Parathyroid adenoma (tissue), 2 donors: ENCODE data around the gene PTPRJ.

Source experiments
- H2AFZ ChIP-seq: fragments of 300-600 bp; sonication (generic); one replicate; pipeline ENCODE4 v1.7.0; 2017; ENCODE audit warnings: antibody characterized with exemption, mild to moderate bottlenecking
- H3K27ac ChIP-seq: fragments of 300-600 bp; sonication (generic); one replicate; pipeline ENCODE4 v1.7.0; 2017
- H3K27me3 ChIP-seq: fragments of 300-600 bp; sonication (generic); one replicate; pipeline ENCODE4 v1.7.0; 2017; ENCODE audit warnings: low read length; ENCODE audit not compliant: control insufficient read depth, insufficient read depth
- H3K36me3 ChIP-seq: fragments of 300-600 bp; sonication (generic); one replicate; pipeline ENCODE4 v1.7.0; 2017; ENCODE audit warnings: low read length; ENCODE audit not compliant: control insufficient read depth, insufficient read depth
- H3K4me1 ChIP-seq: fragments of 300-600 bp; sonication (generic); one replicate; pipeline ENCODE4 v1.7.0; 2017; ENCODE audit warnings: control low read depth
- H3K4me2 ChIP-seq: fragments of 300-600 bp; sonication (generic); one replicate; pipeline ENCODE4 v1.7.0; 2017; ENCODE audit warnings: low read length
- H3K4me3 ChIP-seq: fragments of 300-600 bp; sonication (generic); one replicate; pipeline ENCODE4 v1.7.0; 2017; ENCODE audit warnings: low read depth, low read length
- H3K79me2 ChIP-seq: fragments of 300-600 bp; sonication (generic); one replicate; pipeline ENCODE4 v1.7.0; 2017; ENCODE audit warnings: control low read depth
- H3K9ac ChIP-seq: fragments of 300-600 bp; sonication (generic); one replicate; pipeline ENCODE4 v1.7.0; 2017; ENCODE audit warnings: mild to moderate bottlenecking
- H3K9me3 ChIP-seq: fragments of 300-600 bp; sonication (generic); one replicate; pipeline ENCODE4 v1.7.0; 2017; ENCODE audit warnings: low read length; ENCODE audit not compliant: control insufficient read depth
- TF ChIP-seq, protein P1 (sequence below): fragments of 300-600 bp; sonication (generic); IDR thresholded peaks from one replicate; pipeline ENCODE4 v1.7.0; 2017; ENCODE audit warnings: antibody characterized with exemption, mild to moderate bottlenecking
- donor health status: primary hyperparathyroidism.

PTPRJ gene

DNA sequence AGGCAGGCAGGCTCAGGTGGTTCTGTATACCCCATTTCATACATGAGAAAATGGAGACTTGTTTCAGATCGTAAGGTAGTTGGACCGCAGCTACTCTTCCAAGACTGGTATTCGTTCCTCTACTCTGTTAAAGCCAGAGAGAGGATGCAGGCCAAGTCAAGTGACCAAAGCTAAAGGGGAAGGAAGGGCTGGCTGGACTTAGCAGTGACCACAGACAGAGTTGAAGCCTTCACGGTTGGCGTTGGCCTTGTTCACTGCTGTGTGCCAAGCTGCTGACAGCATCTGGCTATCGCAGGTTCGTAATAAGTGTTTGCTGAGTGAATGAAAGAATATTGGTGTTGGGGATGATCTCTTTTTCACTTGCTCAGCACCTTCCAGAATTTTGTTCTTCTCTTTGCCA, 64.2 kb downstream of the PTPRJ start:
- peaks cover 2% of the 10 kb centered on the region for H3K4me1 ChIP-seq
- no peak overlapping the region for H3K27ac ChIP-seq
- TF ChIP-seq, protein P1, sequence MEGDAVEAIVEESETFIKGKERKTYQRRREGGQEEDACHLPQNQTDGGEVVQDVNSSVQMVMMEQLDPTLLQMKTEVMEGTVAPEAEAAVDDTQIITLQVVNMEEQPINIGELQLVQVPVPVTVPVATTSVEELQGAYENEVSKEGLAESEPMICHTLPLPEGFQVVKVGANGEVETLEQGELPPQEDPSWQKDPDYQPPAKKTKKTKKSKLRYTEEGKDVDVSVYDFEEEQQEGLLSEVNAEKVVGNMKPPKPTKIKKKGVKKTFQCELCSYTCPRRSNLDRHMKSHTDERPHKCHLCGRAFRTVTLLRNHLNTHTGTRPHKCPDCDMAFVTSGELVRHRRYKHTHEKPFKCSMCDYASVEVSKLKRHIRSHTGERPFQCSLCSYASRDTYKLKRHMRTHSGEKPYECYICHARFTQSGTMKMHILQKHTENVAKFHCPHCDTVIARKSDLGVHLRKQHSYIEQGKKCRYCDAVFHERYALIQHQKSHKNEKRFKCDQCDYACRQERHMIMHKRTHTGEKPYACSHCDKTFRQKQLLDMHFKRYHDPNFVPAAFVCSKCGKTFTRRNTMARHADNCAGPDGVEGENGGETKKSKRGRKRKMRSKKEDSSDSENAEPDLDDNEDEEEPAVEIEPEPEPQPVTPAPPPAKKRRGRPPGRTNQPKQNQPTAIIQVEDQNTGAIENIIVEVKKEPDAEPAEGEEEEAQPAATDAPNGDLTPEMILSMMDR = no peak
- H3K4me2 ChIP-seq = no peak overlapping the region
- no peak overlapping the region for H3K4me3 ChIP-seq
- no peaks in the 10 kb centered on the region for H3K27me3 ChIP-seq
- H3K9me3 ChIP-seq = no peaks in the 10 kb centered on the region
- no peaks in the 10 kb centered on the region for H3K79me2 ChIP-seq
- H2AFZ ChIP-seq = no peak overlapping the region
- H3K9ac ChIP-seq = no peak overlapping the region
- no peaks in the 10 kb centered on the region for H3K36me3 ChIP-seq

DNA sequence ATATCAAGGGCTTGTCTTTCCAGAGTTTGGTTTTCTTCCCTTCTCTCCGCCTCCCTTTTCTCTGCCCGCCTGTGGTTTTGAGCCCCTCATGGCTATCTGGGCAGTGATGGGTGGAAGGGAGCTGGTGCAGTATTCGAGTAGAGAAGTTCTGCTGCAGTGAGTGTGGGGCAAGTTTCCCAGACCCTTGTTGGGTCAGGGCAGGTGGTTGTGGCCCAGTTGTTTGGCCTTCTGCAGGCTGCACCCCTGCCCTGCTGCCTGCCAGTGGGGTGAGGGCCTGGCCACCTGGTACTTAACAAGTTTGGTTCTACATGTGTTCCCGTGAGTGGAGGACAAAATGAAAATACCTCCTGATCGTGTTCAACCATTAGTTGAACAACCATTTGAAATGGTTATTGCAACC, 65.2 kb downstream of the PTPRJ start:
- TF ChIP-seq, protein P1 = no peak
- H3K27ac ChIP-seq = no peak overlapping the region
- H2AFZ ChIP-seq = no peak overlapping the region
- no peaks in the 10 kb centered on the region for H3K9me3 ChIP-seq
- no peaks in the 10 kb centered on the region for H3K36me3 ChIP-seq
- no peak overlapping the region for H3K4me3 ChIP-seq
- H3K4me1 ChIP-seq = peaks cover 2% of the 10 kb centered on the region
- H3K4me2 ChIP-seq = no peak overlapping the region
- H3K79me2 ChIP-seq = no peaks in the 10 kb centered on the region
- no peak overlapping the region for H3K9ac ChIP-seq
- no peaks in the 10 kb centered on the region for H3K27me3 ChIP-seq

DNA sequence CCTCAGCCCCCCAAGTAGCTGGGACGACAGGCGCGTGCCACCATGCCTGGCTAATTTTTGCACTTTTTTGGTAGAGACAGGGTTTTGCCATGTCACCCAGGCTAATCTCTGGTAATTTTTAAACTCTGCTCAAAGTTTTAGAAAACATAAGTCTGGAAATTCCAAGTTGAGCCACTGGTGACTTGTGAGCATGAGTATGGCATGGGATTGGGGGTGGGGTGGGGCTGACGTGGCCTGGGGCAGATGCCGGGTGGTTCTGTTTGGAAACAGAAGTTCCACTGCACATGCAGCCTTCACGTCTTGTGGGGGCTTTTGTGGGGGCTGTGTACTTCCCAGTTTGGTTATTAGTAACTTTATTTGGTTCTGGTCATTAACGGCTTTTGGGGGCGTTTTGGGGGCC, 67.3 kb downstream of the PTPRJ start:
- H3K9me3 ChIP-seq = no peaks in the 10 kb centered on the region
- H2AFZ ChIP-seq = no peak overlapping the region
- H3K36me3 ChIP-seq = no peaks in the 10 kb centered on the region
- H3K4me3 ChIP-seq = no peak overlapping the region
- no peak overlapping the region for H3K9ac ChIP-seq
- no peak overlapping the region for H3K27ac ChIP-seq
- no peak overlapping the region for H3K4me2 ChIP-seq
- H3K79me2 ChIP-seq = no peaks in the 10 kb centered on the region
- no peaks in the 10 kb centered on the region for H3K27me3 ChIP-seq
- H3K4me1 ChIP-seq = peaks cover under 1% of the 10 kb centered on the region
- TF ChIP-seq, protein P1 = no peak

DNA sequence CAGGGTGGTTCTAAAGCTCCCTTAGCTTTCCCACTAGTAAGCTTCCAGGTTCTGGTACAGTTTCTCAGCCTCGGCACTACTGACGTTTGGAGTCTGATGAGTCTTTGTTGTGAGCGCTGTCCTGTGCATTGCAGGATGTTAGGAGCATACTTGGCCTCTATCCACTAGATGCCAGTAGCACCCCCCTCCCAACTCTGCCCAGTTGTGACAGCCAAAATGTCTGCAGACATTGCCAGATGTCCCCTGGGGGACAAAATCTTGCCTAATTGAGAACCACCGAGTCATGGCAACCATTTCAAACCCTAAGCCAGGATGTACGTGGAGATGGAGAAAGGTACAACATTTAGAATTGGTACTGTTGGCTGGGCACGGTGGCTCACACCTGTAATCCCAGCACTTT, 68.7 kb downstream of the PTPRJ start:
- Histone ChIP-seq H3K4me1 (peaks cover 2% of the 10 kb centered on the region), H3K27ac (no peak overlapping the region)
- TF ChIP-seq, protein P1 = no peak

DNA sequence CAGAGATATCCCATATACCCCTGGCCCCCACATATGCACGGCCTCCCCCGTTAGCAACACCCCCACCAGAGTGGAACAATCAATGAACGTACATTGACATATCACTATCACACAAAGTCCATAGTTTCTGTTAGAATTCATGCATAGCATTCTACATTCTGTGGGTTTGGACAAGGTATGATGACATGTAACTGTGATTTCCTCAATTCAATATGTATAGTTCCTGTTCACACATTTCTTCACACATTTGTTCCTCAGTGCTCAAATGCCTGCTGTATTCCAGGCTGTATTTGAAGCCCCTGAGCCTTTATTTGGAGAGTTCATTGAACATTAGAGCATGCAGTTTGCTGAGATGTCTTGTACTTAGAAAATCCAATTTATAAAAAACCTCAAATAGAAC, 69.9 kb downstream of the PTPRJ start:
- Histone ChIP-seq H3K4me1 (peaks cover 3% of the 10 kb centered on the region), H3K79me2 (no peaks in the 10 kb centered on the region)

More for the DNA sequence above, 68.7 kb downstream of the PTPRJ start:
- H3K27me3 ChIP-seq = no peaks in the 10 kb centered on the region
- H3K9me3 ChIP-seq = no peaks in the 10 kb centered on the region
- H3K9ac ChIP-seq = no peak overlapping the region
- H3K4me2 ChIP-seq = no peak overlapping the region
- H3K36me3 ChIP-seq = no peaks in the 10 kb centered on the region
- no peak overlapping the region for H2AFZ ChIP-seq
- no peak overlapping the region for H3K4me3 ChIP-seq
- H3K79me2 ChIP-seq = no peaks in the 10 kb centered on the region

More for the DNA sequence above, 69.9 kb downstream of the PTPRJ start:
- H3K4me3 ChIP-seq = no peak overlapping the region
- no peaks in the 10 kb centered on the region for H3K36me3 ChIP-seq
- no peaks in the 10 kb centered on the region for H3K9me3 ChIP-seq
- no peak overlapping the region for H2AFZ ChIP-seq
- TF ChIP-seq, protein P1 = no peak
- H3K9ac ChIP-seq = no peak overlapping the region
- no peaks in the 10 kb centered on the region for H3K27me3 ChIP-seq
- H3K4me2 ChIP-seq = no peak overlapping the region
- H3K27ac ChIP-seq = no peak overlapping the region
